Progenitor cell of endocrine pancreas (in vitro differentiated cells): ENCODE results near the gene CLSTN2. TPM values are rescaled to one million over a fixed set of nuclear protein-coding genes. Genes with fewer than 3 reads are reported as not detected.

ENCODE experiments used
- DNase-seq: peaks from one replicate; pipeline ENCODE4 v3.0.0; 2021; ENCODE audit warnings: low spot score; ENCODE audit not compliant: unreplicated experiment
- H3K27ac Mint-ChIP-seq: 2 replicates; pipeline ENCODE4 v1.8.0; 2021; ENCODE audit warnings: mild to moderate bottlenecking, moderate library complexity, mixed read lengths
- H3K27me3 Mint-ChIP-seq: 2 replicates; pipeline ENCODE4 v1.8.0; 2021; ENCODE audit warnings: mixed read lengths
- H3K36me3 Mint-ChIP-seq: 2 replicates; pipeline ENCODE4 v1.8.0; 2022; ENCODE audit warnings: mixed read lengths; ENCODE audit not compliant: insufficient read depth
- H3K4me1 Mint-ChIP-seq: 2 replicates; pipeline ENCODE4 v1.8.0; 2021; ENCODE audit warnings: low read depth, mixed read lengths
- H3K4me3 Mint-ChIP-seq: 2 replicates; pipeline ENCODE4 v1.8.0; 2021; ENCODE audit warnings: low read depth, mild to moderate bottlenecking, moderate library complexity, mixed read lengths
- H3K9me3 Mint-ChIP-seq: 2 replicates; pipeline ENCODE4 v1.8.0; 2021; ENCODE audit warnings: low read depth, mixed read lengths
- total RNA-seq: library from RNA; stranded (reverse); gene quantifications from 2 replicates; pipeline ENCODE4 v1.2.1, GENCODE V29; 2021
- TF ChIP-seq, protein P1 (sequence below): fragments of 200-600 bp; sonication (generic); IDR thresholded peaks from one replicate; pipeline ENCODE4 v1.5.0; 2021; ENCODE audit warnings: antibody characterized with exemption, mild to moderate bottlenecking; ENCODE audit not compliant: unreplicated experiment

Gene CLSTN2
- total RNA-seq, 1 donor from 2014 or later = 2.8 TPM

DNA sequence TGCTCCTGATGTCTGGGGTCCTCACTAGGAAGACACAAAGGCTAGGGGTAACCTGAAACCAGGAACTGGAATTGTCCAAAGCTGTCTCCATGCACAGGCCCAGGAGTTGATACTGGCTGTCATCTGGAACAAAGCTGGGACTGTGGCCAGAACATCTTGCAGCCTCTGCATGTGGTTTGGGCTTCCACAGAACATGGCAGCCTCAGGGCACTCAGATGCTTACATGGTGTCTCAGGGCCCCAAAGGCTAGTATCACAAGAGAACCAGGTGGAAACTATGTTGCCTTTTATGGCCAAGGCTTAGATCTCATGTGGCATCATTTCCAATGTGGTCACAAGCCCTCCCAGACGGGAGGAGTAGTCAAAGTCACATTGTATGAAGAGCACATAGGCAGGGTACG, 407.7 kb downstream of the CLSTN2 start:
- no peak for DNase-seq
- TF ChIP-seq, protein P1, sequence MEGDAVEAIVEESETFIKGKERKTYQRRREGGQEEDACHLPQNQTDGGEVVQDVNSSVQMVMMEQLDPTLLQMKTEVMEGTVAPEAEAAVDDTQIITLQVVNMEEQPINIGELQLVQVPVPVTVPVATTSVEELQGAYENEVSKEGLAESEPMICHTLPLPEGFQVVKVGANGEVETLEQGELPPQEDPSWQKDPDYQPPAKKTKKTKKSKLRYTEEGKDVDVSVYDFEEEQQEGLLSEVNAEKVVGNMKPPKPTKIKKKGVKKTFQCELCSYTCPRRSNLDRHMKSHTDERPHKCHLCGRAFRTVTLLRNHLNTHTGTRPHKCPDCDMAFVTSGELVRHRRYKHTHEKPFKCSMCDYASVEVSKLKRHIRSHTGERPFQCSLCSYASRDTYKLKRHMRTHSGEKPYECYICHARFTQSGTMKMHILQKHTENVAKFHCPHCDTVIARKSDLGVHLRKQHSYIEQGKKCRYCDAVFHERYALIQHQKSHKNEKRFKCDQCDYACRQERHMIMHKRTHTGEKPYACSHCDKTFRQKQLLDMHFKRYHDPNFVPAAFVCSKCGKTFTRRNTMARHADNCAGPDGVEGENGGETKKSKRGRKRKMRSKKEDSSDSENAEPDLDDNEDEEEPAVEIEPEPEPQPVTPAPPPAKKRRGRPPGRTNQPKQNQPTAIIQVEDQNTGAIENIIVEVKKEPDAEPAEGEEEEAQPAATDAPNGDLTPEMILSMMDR = no peak
- Mint-ChIP-seq H3K27me3 (no peaks in the 10 kb centered on the region), H3K36me3 (no peaks in the 10 kb centered on the region), H3K4me1 (peaks cover 8% of the 10 kb centered on the region), H3K9me3 (no peaks in the 10 kb centered on the region), H3K4me3 (no peak overlapping the region), H3K27ac (no peak overlapping the region)

DNA sequence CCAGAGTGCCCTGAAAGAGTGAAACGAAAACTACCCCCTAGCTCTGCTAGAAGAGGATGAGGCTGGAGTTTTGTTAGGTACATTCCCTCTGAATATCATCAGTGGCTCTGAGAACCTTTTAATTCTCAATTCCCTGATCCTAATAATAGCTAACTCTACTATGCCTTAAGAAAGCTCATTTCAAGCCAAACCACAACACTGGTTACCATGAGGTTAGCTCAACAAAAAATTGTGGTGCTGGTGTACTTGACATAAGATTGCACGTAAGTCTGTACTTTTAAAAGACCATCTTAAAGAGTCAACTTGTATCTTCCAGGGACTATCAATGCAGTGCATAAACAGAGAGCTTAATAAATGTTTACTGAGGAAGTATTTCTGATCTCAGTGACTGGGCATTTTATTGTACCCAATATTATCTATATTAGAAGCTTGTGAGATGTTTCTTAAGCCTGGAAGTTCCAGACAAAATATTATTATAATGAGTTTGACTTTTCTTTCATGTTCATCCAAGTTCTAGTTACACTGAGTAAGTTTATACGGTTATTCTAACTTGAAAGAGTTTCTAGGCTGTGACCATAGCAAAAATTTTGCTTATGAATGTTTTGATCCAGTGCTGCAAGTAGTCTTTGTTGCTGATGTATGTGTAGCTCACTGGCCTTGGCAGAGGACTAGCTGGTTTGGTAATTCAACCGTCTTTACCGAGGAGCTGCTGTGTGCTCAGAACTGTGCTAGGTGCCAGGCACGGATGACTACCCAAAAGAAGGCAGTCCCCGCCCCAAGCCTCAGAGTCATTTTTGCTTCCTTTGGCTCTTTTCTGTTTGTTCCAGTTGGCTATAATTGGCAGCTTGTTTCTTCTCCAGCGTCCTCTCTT, 408.5 kb downstream of the CLSTN2 start:
- TF ChIP-seq, protein P1 = no peak
- H3K27ac Mint-ChIP-seq = no peak overlapping the region
- no peaks in the 10 kb centered on the region for H3K27me3 Mint-ChIP-seq

DNA sequence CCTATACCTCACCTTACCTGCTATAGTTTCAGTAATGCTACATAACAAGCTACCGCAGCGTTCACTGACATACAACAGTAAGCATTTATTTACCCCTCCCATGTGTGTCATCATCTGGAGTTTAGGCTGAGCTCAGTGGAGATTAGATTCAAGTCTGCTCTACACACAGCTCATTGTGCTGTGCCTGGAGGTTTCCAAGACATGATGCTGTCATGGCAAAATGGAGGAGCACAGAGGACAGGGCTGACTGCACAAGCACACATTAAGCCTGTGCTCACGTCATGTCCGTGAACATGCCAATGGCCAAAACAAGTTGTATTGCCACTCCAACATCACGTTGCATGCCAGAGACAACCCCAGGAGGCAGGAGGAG, 409.1 kb downstream of the CLSTN2 start:
- Mint-ChIP-seq H3K36me3 (no peaks in the 10 kb centered on the region), H3K27ac (no peak overlapping the region), H3K9me3 (no peaks in the 10 kb centered on the region), H3K27me3 (no peaks in the 10 kb centered on the region), H3K4me1 (peaks cover 8% of the 10 kb centered on the region), H3K4me3 (no peak overlapping the region)
- TF ChIP-seq, protein P1 = no peak
- DNase-seq = no peak

More for the DNA sequence above, 408.5 kb downstream of the CLSTN2 start:
- DNase-seq = no peak
- Mint-ChIP-seq H3K36me3 (no peaks in the 10 kb centered on the region), H3K4me1 (peaks cover 8% of the 10 kb centered on the region), H3K9me3 (no peaks in the 10 kb centered on the region), H3K4me3 (no peak overlapping the region)

DNA sequence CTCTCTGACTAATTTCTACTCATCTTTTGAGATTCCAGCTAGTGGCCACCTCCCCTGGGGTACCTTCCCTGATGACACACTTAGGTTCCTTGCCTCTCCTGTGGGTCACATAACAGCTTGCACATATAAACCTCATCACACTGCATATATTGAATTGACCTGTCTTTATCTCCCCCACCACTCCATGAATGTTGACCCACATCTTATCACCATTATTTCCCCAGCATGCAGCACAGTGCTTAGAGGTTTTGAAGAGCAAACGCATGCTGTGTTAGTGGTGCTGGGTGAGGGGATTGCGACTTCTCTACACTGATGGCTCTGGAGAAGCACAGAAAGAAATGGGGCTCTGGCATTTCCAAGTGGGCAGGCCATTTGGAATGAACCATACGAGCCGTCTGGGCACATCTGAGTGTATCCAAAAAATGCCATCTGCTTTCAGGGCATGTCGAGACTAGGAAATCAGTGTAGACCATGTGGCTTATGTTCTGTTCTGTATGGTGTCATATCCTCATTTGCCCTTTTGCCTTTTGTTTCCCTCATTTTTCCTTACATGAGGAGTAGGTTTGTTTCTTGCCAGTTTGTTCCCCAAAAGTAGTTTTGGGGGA, 409.7 kb downstream of the CLSTN2 start:
- no peak overlapping the region for H3K4me3 Mint-ChIP-seq
- TF ChIP-seq, protein P1 = no peak
- peaks cover 8% of the 10 kb centered on the region for H3K4me1 Mint-ChIP-seq
- no peaks in the 10 kb centered on the region for H3K27me3 Mint-ChIP-seq
- DNase-seq = no peak
- no peaks in the 10 kb centered on the region for H3K36me3 Mint-ChIP-seq
- H3K9me3 Mint-ChIP-seq = no peaks in the 10 kb centered on the region
- no peak overlapping the region for H3K27ac Mint-ChIP-seq

DNA sequence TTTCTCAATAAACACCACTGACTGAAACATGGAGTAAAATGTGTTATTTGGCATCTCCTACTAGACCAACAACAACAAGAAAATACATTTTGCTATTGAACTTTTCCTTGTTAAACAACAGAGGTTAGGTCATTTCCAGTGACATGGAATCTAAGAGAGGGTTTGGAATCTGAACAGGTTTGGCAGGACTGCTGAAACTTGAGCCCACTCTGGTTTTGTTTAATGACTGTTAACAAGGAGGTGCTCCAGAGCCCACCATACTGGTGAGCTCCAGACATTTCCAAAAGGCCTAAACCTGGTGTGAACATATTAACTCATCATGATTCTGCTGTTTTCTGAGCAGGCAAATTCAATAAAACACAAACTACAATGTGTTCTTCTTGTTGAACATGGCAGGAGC, 412.2 kb downstream of the CLSTN2 start:
- Mint-ChIP-seq H3K36me3 (no peaks in the 10 kb centered on the region), H3K27ac (peak overlapping the region; percentile 41), H3K9me3 (no peaks in the 10 kb centered on the region), H3K4me1 (peaks cover 21% of the 10 kb centered on the region), H3K27me3 (no peaks in the 10 kb centered on the region), H3K4me3 (no peak overlapping the region)
- TF ChIP-seq, protein P1 = no peak
- DNase-seq = no peak
